H9 (cell line): ENCODE data around the gene C1QTNF1. TPM values are rescaled to one million over a fixed set of nuclear protein-coding genes. Genes with fewer than 3 reads are reported as not detected.

Source experiments
- DNase-seq: peaks from one replicate; pipeline ENCODE4 v3.0.0-alpha.2; 2017
- H2AFZ ChIP-seq: one replicate; pipeline ENCODE4 v1.6.1; 2013; ENCODE audit warnings: mild to moderate bottlenecking, low read length, control low read depth, moderate library complexity
- H2AK5ac ChIP-seq: 2 replicates; pipeline ENCODE4 v1.6.1; 2013; ENCODE audit warnings: low read length, control low read depth, mixed read lengths; ENCODE audit not compliant: insufficient read length
- H2BK120ac ChIP-seq: one replicate; pipeline ENCODE4 v1.6.1; 2013; ENCODE audit warnings: low read depth, mild to moderate bottlenecking, low read length, control low read depth, inconsistent platforms; ENCODE audit not compliant: poor library complexity, severe bottlenecking
- H2BK12ac ChIP-seq: 2 replicates; pipeline ENCODE4 v1.6.1; 2013; ENCODE audit warnings: low read length, control low read depth, mixed read lengths, low read depth; ENCODE audit not compliant: insufficient read length
- H2BK15ac ChIP-seq: 2 replicates; pipeline ENCODE4 v1.6.1; 2013; ENCODE audit warnings: low read depth, low read length, control low read depth
- H2BK20ac ChIP-seq: one replicate; pipeline ENCODE4 v1.6.1; 2013; ENCODE audit warnings: low read depth, mild to moderate bottlenecking, low read length, control low read depth, inconsistent platforms; ENCODE audit not compliant: poor library complexity, severe bottlenecking
- H2BK5ac ChIP-seq: 2 replicates; pipeline ENCODE4 v1.6.1; 2013; ENCODE audit warnings: low read length, control low read depth, mixed read lengths; ENCODE audit not compliant: insufficient read length
- H3K14ac ChIP-seq: 2 replicates; pipeline ENCODE4 v1.6.1; 2013; ENCODE audit warnings: low read length, control low read depth; ENCODE audit not compliant: insufficient read depth
- H3K18ac ChIP-seq: 2 replicates; pipeline ENCODE4 v1.6.1; 2013; ENCODE audit warnings: low read depth, mild to moderate bottlenecking, mixed read lengths, low read length, control low read depth; ENCODE audit not compliant: insufficient read length
- H3K23ac ChIP-seq: 2 replicates; pipeline ENCODE4 v1.6.1; 2013; ENCODE audit warnings: low read length, control low read depth, mixed read lengths, low read depth; ENCODE audit not compliant: insufficient read length
- H3K23me2 ChIP-seq: 2 replicates; pipeline ENCODE4 v1.6.1; 2013; ENCODE audit warnings: low read depth, mild to moderate bottlenecking, mixed read lengths, low read length, control low read depth; ENCODE audit not compliant: insufficient read length, poor library complexity, severe bottlenecking
- H3K27ac ChIP-seq: 2 replicates; pipeline ENCODE4 v1.5.1; 2013; ENCODE audit warnings: low read length, control low read depth, mixed read lengths, low read depth; ENCODE audit not compliant: insufficient read length
- H3K27me3 ChIP-seq: 2 replicates; pipeline ENCODE4 v1.6.1; 2013; ENCODE audit warnings: low read length, control low read depth, inconsistent platforms; ENCODE audit not compliant: insufficient read depth
- H3K4ac ChIP-seq: 2 replicates; pipeline ENCODE4 v1.6.1; 2013; ENCODE audit warnings: low read depth, mild to moderate bottlenecking, control low read depth, inconsistent platforms, low read length, moderate library complexity
- H3K4me1 ChIP-seq: 2 replicates; pipeline ENCODE4 v1.6.1; 2013; ENCODE audit warnings: low read length, control low read depth, inconsistent platforms; ENCODE audit not compliant: insufficient read depth
- H3K4me2 ChIP-seq: 2 replicates; pipeline ENCODE4 v1.6.1; 2013; ENCODE audit warnings: low read length, control low read depth, mixed read lengths; ENCODE audit not compliant: insufficient read length, insufficient read depth
- H3K56ac ChIP-seq: 2 replicates; pipeline ENCODE4 v1.6.1; 2013; ENCODE audit warnings: low read depth, mild to moderate bottlenecking, mixed read lengths, low read length, control low read depth; ENCODE audit not compliant: insufficient read length
- H3K79me1 ChIP-seq: 2 replicates; pipeline ENCODE4 v1.6.1; 2013; ENCODE audit warnings: low read depth, mild to moderate bottlenecking, moderate library complexity, low read length, control low read depth, inconsistent platforms; ENCODE audit not compliant: insufficient read depth, poor library complexity, severe bottlenecking
- H3K79me2 ChIP-seq: 2 replicates; pipeline ENCODE4 v1.6.1; 2013; ENCODE audit warnings: low read length, control low read depth, inconsistent platforms; ENCODE audit not compliant: insufficient read depth
- H3K9ac ChIP-seq: 2 replicates; pipeline ENCODE4 v1.6.1; 2013; ENCODE audit warnings: low read length, control low read depth, mixed read lengths; ENCODE audit not compliant: insufficient read length; ENCODE audit errors: extremely low read depth
- H3K9me3 ChIP-seq: one replicate; pipeline ENCODE4 v1.6.1; 2013; ENCODE audit warnings: low read depth, low read length, inconsistent platforms; ENCODE audit not compliant: control insufficient read depth
- H3T11ph ChIP-seq: one replicate; pipeline ENCODE4 v1.6.1; 2013; ENCODE audit warnings: mild to moderate bottlenecking, low read length, control low read depth, inconsistent platforms
- H4K20me1 ChIP-seq: one replicate; pipeline ENCODE4 v1.6.1; 2013; ENCODE audit not compliant: control insufficient read depth, insufficient read length, insufficient read depth
- H4K5ac ChIP-seq: 2 replicates; pipeline ENCODE4 v1.6.1; 2013; ENCODE audit warnings: low read depth, mild to moderate bottlenecking, mixed read lengths, low read length, control low read depth; ENCODE audit not compliant: insufficient read length
- H4K8ac ChIP-seq: replicated peaks from 2 replicates; pipeline ENCODE4 v1.6.1; 2013; ENCODE audit warnings: low read length, control low read depth, mixed read lengths, low read depth; ENCODE audit not compliant: insufficient read length
- H4K91ac ChIP-seq: 2 replicates; pipeline ENCODE4 v1.6.1; 2013; ENCODE audit warnings: low read depth, mild to moderate bottlenecking, moderate library complexity, mixed read lengths, low read length, control low read depth; ENCODE audit not compliant: insufficient read length
- H3K27ac Mint-ChIP-seq, 3 experiments: 2 replicates in 2 of 3; 3 replicates in 1 of 3; pipeline ENCODE4 v1.8.0; 2020 to 2021; ENCODE audit warnings: mixed read lengths in 3 of 3, mild to moderate bottlenecking in 1 of 3, moderate library complexity in 1 of 3
- H3K27me3 Mint-ChIP-seq: 2 replicates; pipeline ENCODE4 v1.8.0; 2021; ENCODE audit warnings: low read depth, mild to moderate bottlenecking, moderate library complexity, mixed read lengths
- H3K36me3 Mint-ChIP-seq, 3 experiments: 2 replicates in 2 of 3; 3 replicates in 1 of 3; pipeline ENCODE4 v1.8.0; 2020 to 2021; ENCODE audit warnings: low read depth in 3 of 3, mixed read lengths in 3 of 3; ENCODE audit not compliant: insufficient read depth in 1 of 3
- H3K4me1 Mint-ChIP-seq, 2 experiments: 2 replicates each; pipeline ENCODE4 v1.8.0; 2020; ENCODE audit warnings: mixed read lengths in 2 of 2
- H3K4me3 Mint-ChIP-seq, 2 experiments: 2 replicates in 1 of 2; 3 replicates in 1 of 2; pipeline ENCODE4 v1.8.0; 2020 to 2021; ENCODE audit warnings: mild to moderate bottlenecking in 2 of 2, mixed read lengths in 2 of 2, moderate library complexity in 1 of 2
- H3K9me3 Mint-ChIP-seq, 2 experiments: 2 replicates in 1 of 2; 3 replicates in 1 of 2; pipeline ENCODE4 v1.8.0; 2020; ENCODE audit warnings: mild to moderate bottlenecking in 2 of 2, mixed read lengths in 2 of 2, moderate library complexity in 1 of 2
- WGBS: extraction: QIAGEN DNeasy Blood & Tissue Kit; methylation state at CpG from one replicate; pipeline ENCODE4 v1.1.7; 2013; ENCODE audit warnings: missing lambda C conversion rate, low lambda C conversion rate, mixed read lengths; ENCODE audit not compliant: insufficient read length; ENCODE audit errors: extremely low coverage; 5-methylcytosine and 5-hydroxymethylcytosine counted together
- total RNA-seq: library from RNA; stranded (reverse); gene quantifications from 2 replicates; pipeline ENCODE4 v1.2.1, GENCODE V29; 2021
- TF ChIP-seq, protein P1 (sequence below): fragments of 200-600 bp; sonication (generic); conservative IDR thresholded peaks from 3 replicates; pipeline ENCODE4 v1.8.0; 2021; ENCODE audit warnings: antibody characterized with exemption, mild to moderate bottlenecking

C1QTNF1 gene
- total RNA-seq, 1 experiment from 2014 or later = 0.96 TPM

DNA sequence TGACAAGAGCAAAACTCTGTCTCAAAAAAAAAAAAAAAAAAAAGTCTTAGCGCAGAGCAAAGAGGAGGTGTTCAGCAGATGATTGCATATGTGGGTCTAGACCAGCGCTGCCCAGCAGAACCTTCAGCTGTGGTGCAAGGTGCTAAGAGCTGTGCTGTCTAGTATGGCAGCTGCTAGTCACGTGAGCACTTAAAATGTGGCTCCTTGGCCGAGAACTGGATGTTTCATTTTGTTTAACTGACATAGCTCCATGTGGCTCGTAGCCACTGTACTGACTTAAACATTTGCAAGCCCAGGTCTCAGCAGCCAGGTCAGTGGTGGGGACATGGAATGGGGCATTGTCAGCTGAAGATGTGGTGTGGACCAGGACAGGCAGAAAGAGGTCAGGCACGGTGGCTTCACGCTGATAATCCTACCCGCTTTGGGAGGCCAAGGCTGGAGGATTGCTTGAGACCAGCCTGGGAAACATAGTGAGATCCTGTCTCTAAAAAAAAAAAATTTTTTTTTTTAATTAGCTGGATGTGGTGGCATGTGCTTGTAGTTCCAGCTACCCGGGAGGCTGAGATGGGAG is 9.2 kb downstream of the C1QTNF1 start:
- Histone ChIP-seq H3K9ac (no peak overlapping the region), H3K9me3 (no peaks in the 10 kb centered on the region), H2BK120ac (no peak overlapping the region), H2AK5ac (no peak overlapping the region), H3K18ac (no peak overlapping the region), H4K20me1 (no peaks in the 10 kb centered on the region), H2BK20ac (no peak overlapping the region), H3K23me2 (peaks cover 3% of the 10 kb centered on the region), H3K4me2 (no peak overlapping the region), H2AFZ (no peak overlapping the region), H3K4me1 (no peaks in the 10 kb centered on the region), H3K14ac (no peak overlapping the region), H2BK5ac (no peak overlapping the region), H3T11ph (no peak overlapping the region), H3K79me1 (no peaks in the 10 kb centered on the region), H3K27ac (no peak overlapping the region), H2BK15ac (no peak overlapping the region), H3K4ac (no peak overlapping the region), H2BK12ac (no peak overlapping the region), H3K23ac (peak overlapping the region; percentile 36), H3K27me3 (no peaks in the 10 kb centered on the region; the same call in 1 of the 2 replicates), H3K79me2 (no peaks in the 10 kb centered on the region), H3K56ac (no peak overlapping the region), H4K5ac (no peak overlapping the region), H4K8ac (no peak overlapping the region), H4K91ac (no peak overlapping the region)
- H3K36me3 Mint-ChIP-seq = no peaks in the 10 kb centered on the region
- no CpG with 5 or more reads among the region's 9 CpGs for WGBS
- no peak overlapping the region for H3K27ac Mint-ChIP-seq
- H3K9me3 Mint-ChIP-seq = no peaks in the 10 kb centered on the region
- H3K4me1 Mint-ChIP-seq = peaks cover 3 to 8% of the 10 kb centered on the region in 2 experiments; a peak in 2 of 4 replicates
- no peak overlapping the region for H3K4me3 Mint-ChIP-seq
- no peak for DNase-seq
- H3K27me3 Mint-ChIP-seq = peaks cover 89% of the 10 kb centered on the region
- TF ChIP-seq, protein P1, sequence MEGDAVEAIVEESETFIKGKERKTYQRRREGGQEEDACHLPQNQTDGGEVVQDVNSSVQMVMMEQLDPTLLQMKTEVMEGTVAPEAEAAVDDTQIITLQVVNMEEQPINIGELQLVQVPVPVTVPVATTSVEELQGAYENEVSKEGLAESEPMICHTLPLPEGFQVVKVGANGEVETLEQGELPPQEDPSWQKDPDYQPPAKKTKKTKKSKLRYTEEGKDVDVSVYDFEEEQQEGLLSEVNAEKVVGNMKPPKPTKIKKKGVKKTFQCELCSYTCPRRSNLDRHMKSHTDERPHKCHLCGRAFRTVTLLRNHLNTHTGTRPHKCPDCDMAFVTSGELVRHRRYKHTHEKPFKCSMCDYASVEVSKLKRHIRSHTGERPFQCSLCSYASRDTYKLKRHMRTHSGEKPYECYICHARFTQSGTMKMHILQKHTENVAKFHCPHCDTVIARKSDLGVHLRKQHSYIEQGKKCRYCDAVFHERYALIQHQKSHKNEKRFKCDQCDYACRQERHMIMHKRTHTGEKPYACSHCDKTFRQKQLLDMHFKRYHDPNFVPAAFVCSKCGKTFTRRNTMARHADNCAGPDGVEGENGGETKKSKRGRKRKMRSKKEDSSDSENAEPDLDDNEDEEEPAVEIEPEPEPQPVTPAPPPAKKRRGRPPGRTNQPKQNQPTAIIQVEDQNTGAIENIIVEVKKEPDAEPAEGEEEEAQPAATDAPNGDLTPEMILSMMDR = no peak
